PC-3 (cell line): ENCODE measurements around the gene SEL1L2.

Experiments used
- CTCF ChIP-seq: fragments of 300-600 bp; sonication (generic); conservative IDR thresholded peaks from 2 replicates; pipeline ENCODE4 v1.5.1; 2017; ENCODE audit warnings: antibody characterized with exemption, low read depth, mild to moderate bottlenecking, low read length
- EZH2 ChIP-seq: fragments of 300-600 bp; sonication (generic); IDR thresholded peaks from one replicate; pipeline ENCODE4 v1.6.1; 2017; ENCODE audit warnings: antibody characterized with exemption, mild to moderate bottlenecking, low read length; ENCODE audit not compliant: unreplicated experiment
- EZH2phosphoT487 ChIP-seq: fragments of 300-600 bp; sonication (generic); IDR thresholded peaks from 2 replicates; pipeline ENCODE4 v1.6.1; 2018; ENCODE audit warnings: mild to moderate bottlenecking, antibody characterized with exemption, low read length, borderline replicate concordance

DNA sequence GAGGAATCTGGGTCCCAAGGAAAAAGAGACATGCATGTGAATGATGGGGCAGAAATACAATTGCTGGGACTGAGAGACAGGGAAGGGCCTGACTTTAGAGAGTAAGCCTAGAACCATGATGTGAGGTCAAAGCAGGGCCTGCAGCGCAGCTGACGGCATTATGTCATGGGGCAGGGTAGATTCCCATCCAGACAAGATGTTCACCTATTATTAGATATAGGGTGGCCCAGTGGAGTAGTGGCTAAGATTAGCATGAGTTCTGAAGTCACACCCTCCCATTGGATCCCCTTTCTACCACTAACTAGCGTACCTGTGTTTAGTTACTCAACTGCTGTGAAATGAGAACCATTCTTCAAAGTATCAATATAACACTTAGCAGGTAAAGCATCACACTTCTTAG lies 166.0 kb downstream of the SEL1L2 start:
- TF ChIP-seq CTCF (no peak), EZH2 (no peak), EZH2phosphoT487 (no peak)
